H54 (cell line): Measurements from ENCODE around the gene P2RY11.

ENCODE experiments used
- DNase-seq: peaks from one replicate; pipeline ENCODE4 v3.0.0; 2011; ENCODE audit warnings: low spot score, mixed read lengths; ENCODE audit not compliant: insufficient read length
- FAIRE-seq: peaks from 3 replicates; lab custom pipeline; 2011; peaks lifted over from hg19 to GRCh38; lab: Jason Lieb, UNC
- POLR2A ChIP-seq: IDR thresholded peaks from 2 replicates; pipeline ENCODE4 v1.6.1; 2011; ENCODE audit warnings: low read depth, mild to moderate bottlenecking, low read length

The P2RY11 gene

GRCh38 chr19:10151521-10151920, 40.0 kb downstream of the P2RY11 start:
- FAIRE-seq: no peak
- TF ChIP-seq POLR2A: no peak
- DNase-seq: no peak

GRCh38 chr19:10152100-10152499, 40.6 kb downstream of the P2RY11 start:
- FAIRE-seq (no peak), DNase-seq (no peak)
- TF ChIP-seq POLR2A: no peak

GRCh38 chr19:10155839-10156238, 44.3 kb downstream of the P2RY11 start:
- FAIRE-seq (no peak), DNase-seq (no peak)
- TF ChIP-seq POLR2A: no peak

- FAIRE-seq: no peak
- no peak for TF ChIP-seq POLR2A
- no peak for DNase-seq
Measured at GRCh38 chr19:10158071-10158470, 46.6 kb downstream of the P2RY11 start.

- FAIRE-seq: no peak
- DNase-seq: no peak
- TF ChIP-seq POLR2A: no peak
Measured at GRCh38 chr19:10158485-10158884, 47.0 kb downstream of the P2RY11 start.

GRCh38 chr19:10159610-10160009, 48.1 kb downstream of the P2RY11 start:
- no peak for TF ChIP-seq POLR2A
- DNase-seq: no peak
- FAIRE-seq: no peak

- TF ChIP-seq POLR2A: no peak
- no peak for DNase-seq
- FAIRE-seq: no peak
Measured at GRCh38 chr19:10163536-10163935, 52.0 kb downstream of the P2RY11 start.
